ENCODE data around the gene FBXO33.

Gene FBXO33

GRCh38 chr14:39447175-39447661 lies 15.0 kb upstream of the FBXO33 start:
- Histone ChIP-seq H3K27ac (ENCODE audit: low read depth, low read length) (no peak overlapping the region), H3K27me3 (ENCODE audit: insufficient read depth, low read length) (0 out of 2 replicates have a peak, but pooled peaks cover 10% of the 10 kb centered on the region), H3K36me3 (ENCODE audit: insufficient read depth, low read length) (no peaks in the 10 kb centered on the region), H3K4me1 (ENCODE audit: control insufficient read depth, insufficient read depth, low read length, unreplicated experiment) (no peaks in the 10 kb centered on the region), H2AFZ (ENCODE audit: low read length, unreplicated experiment) (no peak overlapping the region), H3K4me3 (ENCODE audit: low read depth, low read length) (no peak overlapping the region), H3K79me2 (ENCODE audit: control insufficient read depth, insufficient read depth, low read length, unreplicated experiment) (no peaks in the 10 kb centered on the region)

- Histone ChIP-seq H3K4me3 (ENCODE audit: low read depth, low read length) (no peak overlapping the region), H3K27me3 (ENCODE audit: insufficient read depth, low read length) (0 out of 2 replicates have a peak, but pooled peaks cover 10% of the 10 kb centered on the region), H3K79me2 (ENCODE audit: control insufficient read depth, insufficient read depth, low read length, unreplicated experiment) (no peaks in the 10 kb centered on the region), H3K4me1 (ENCODE audit: control insufficient read depth, insufficient read depth, low read length, unreplicated experiment) (no peaks in the 10 kb centered on the region), H3K36me3 (ENCODE audit: insufficient read depth, low read length) (no peaks in the 10 kb centered on the region), H3K27ac (ENCODE audit: low read depth, low read length) (no peak overlapping the region), H2AFZ (ENCODE audit: low read length, unreplicated experiment) (no peak overlapping the region)
Observed at GRCh38 chr14:39446131-39446744, 14.0 kb upstream of the FBXO33 start.

- Histone ChIP-seq H3K4me3 (ENCODE audit: low read depth, low read length) (no peak overlapping the region), H3K79me2 (ENCODE audit: control insufficient read depth, insufficient read depth, low read length, unreplicated experiment) (no peaks in the 10 kb centered on the region), H3K4me1 (ENCODE audit: control insufficient read depth, insufficient read depth, low read length, unreplicated experiment) (no peaks in the 10 kb centered on the region), H3K27me3 (ENCODE audit: insufficient read depth, low read length) (0 out of 2 replicates have a peak, but pooled peaks cover 3% of the 10 kb centered on the region), H3K27ac (ENCODE audit: low read depth, low read length) (no peak overlapping the region), H2AFZ (ENCODE audit: low read length, unreplicated experiment) (no peak overlapping the region), H3K36me3 (ENCODE audit: insufficient read depth, low read length) (no peaks in the 10 kb centered on the region)
Observed at GRCh38 chr14:39442293-39442692, 10.1 kb upstream of the FBXO33 start.

- Histone ChIP-seq H3K36me3 (ENCODE audit: insufficient read depth, low read length) (no peaks in the 10 kb centered on the region), H3K27ac (ENCODE audit: low read depth, low read length) (no peak overlapping the region), H3K4me1 (ENCODE audit: control insufficient read depth, insufficient read depth, low read length, unreplicated experiment) (no peaks in the 10 kb centered on the region), H3K4me3 (ENCODE audit: low read depth, low read length) (no peak overlapping the region), H2AFZ (ENCODE audit: low read length, unreplicated experiment) (no peak overlapping the region), H3K27me3 (ENCODE audit: insufficient read depth, low read length) (no peaks in the 10 kb centered on the region), H3K79me2 (ENCODE audit: control insufficient read depth, insufficient read depth, low read length, unreplicated experiment) (no peaks in the 10 kb centered on the region)
Observed at GRCh38 chr14:39441805-39442204, 9.6 kb upstream of the FBXO33 start.

- H3K27ac ChIP-seq (ENCODE audit: low read depth, low read length): no peak overlapping the region
- H2AFZ ChIP-seq (ENCODE audit: low read length, unreplicated experiment): no peak overlapping the region
- no peaks in the 10 kb centered on the region for H3K79me2 ChIP-seq (ENCODE audit: control insufficient read depth, insufficient read depth, low read length, unreplicated experiment)
- H3K36me3 ChIP-seq (ENCODE audit: insufficient read depth, low read length): no peaks in the 10 kb centered on the region
- H3K4me1 ChIP-seq (ENCODE audit: control insufficient read depth, insufficient read depth, low read length, unreplicated experiment): no peaks in the 10 kb centered on the region
- H3K4me3 ChIP-seq (ENCODE audit: low read depth, low read length): no peak overlapping the region
- no peaks in the 10 kb centered on the region for H3K27me3 ChIP-seq (ENCODE audit: insufficient read depth, low read length)
Observed at GRCh38 chr14:39440975-39441374, 8.7 kb upstream of the FBXO33 start.

GRCh38 chr14:39435241-39435640 lies 3.0 kb upstream of the FBXO33 start:
- Histone ChIP-seq H3K79me2 (ENCODE audit: control insufficient read depth, insufficient read depth, low read length, unreplicated experiment) (peaks cover 8% of the 10 kb centered on the region), H3K27ac (ENCODE audit: low read depth, low read length) (no peak overlapping the region), H3K27me3 (ENCODE audit: insufficient read depth, low read length) (no peaks in the 10 kb centered on the region), H3K36me3 (ENCODE audit: insufficient read depth, low read length) (no peaks in the 10 kb centered on the region), H3K4me3 (ENCODE audit: low read depth, low read length) (no peak overlapping the region), H2AFZ (ENCODE audit: low read length, unreplicated experiment) (no peak overlapping the region), H3K4me1 (ENCODE audit: control insufficient read depth, insufficient read depth, low read length, unreplicated experiment) (peaks cover 3% of the 10 kb centered on the region)

GRCh38 chr14:39434401-39434800 lies 2.2 kb upstream of the FBXO33 start:
- Histone ChIP-seq H3K4me3 (ENCODE audit: low read depth, low read length) (no peak overlapping the region), H3K27me3 (ENCODE audit: insufficient read depth, low read length) (no peaks in the 10 kb centered on the region)

GRCh38 chr14:39433452-39433813 lies 1.2 kb upstream of the FBXO33 start:
- Histone ChIP-seq H3K27me3 (ENCODE audit: insufficient read depth, low read length) (no peaks in the 10 kb centered on the region), H3K4me1 (ENCODE audit: control insufficient read depth, insufficient read depth, low read length, unreplicated experiment) (peaks cover 18% of the 10 kb centered on the region), H3K36me3 (ENCODE audit: insufficient read depth, low read length) (no peaks in the 10 kb centered on the region), H2AFZ (ENCODE audit: low read length, unreplicated experiment) (peak overlapping the region; percentile 55), H3K4me3 (ENCODE audit: low read depth, low read length) (peak overlapping the region; percentile 93), H3K27ac (ENCODE audit: low read depth, low read length) (peak overlapping the region; percentile 86; the same call in 1 of the 2 replicates), H3K79me2 (ENCODE audit: control insufficient read depth, insufficient read depth, low read length, unreplicated experiment) (peaks cover 24% of the 10 kb centered on the region)

More at GRCh38 chr14:39434401-39434800, 2.2 kb upstream of the FBXO33 start:
- no peak overlapping the region for H2AFZ ChIP-seq (ENCODE audit: low read length, unreplicated experiment)
- no peaks in the 10 kb centered on the region for H3K36me3 ChIP-seq (ENCODE audit: insufficient read depth, low read length)
- H3K4me1 ChIP-seq (ENCODE audit: control insufficient read depth, insufficient read depth, low read length, unreplicated experiment): peaks cover 10% of the 10 kb centered on the region
- peaks cover 16% of the 10 kb centered on the region for H3K79me2 ChIP-seq (ENCODE audit: control insufficient read depth, insufficient read depth, low read length, unreplicated experiment)
- no peak overlapping the region for H3K27ac ChIP-seq (ENCODE audit: low read depth, low read length)

- peak overlapping the region; percentile 93 for H2AFZ ChIP-seq (ENCODE audit: low read length, unreplicated experiment)
- H3K27me3 ChIP-seq (ENCODE audit: insufficient read depth, low read length): no peaks in the 10 kb centered on the region
- peak overlapping the region; percentile 86 for H3K27ac ChIP-seq (ENCODE audit: low read depth, low read length)
- peaks cover 18% of the 10 kb centered on the region for H3K4me1 ChIP-seq (ENCODE audit: control insufficient read depth, insufficient read depth, low read length, unreplicated experiment)
- H3K36me3 ChIP-seq (ENCODE audit: insufficient read depth, low read length): no peaks in the 10 kb centered on the region
- H3K79me2 ChIP-seq (ENCODE audit: control insufficient read depth, insufficient read depth, low read length, unreplicated experiment): peaks cover 29% of the 10 kb centered on the region
- peak overlapping the region; percentile 93 for H3K4me3 ChIP-seq (ENCODE audit: low read depth, low read length)
Observed at GRCh38 chr14:39432619-39433451, 602 bp upstream of the FBXO33 start.

GRCh38 chr14:39431416-39432178 lies 636 bp downstream of the FBXO33 start:
- Histone ChIP-seq H3K79me2 (ENCODE audit: control insufficient read depth, insufficient read depth, low read length, unreplicated experiment) (peaks cover 32% of the 10 kb centered on the region), H3K4me3 (ENCODE audit: low read depth, low read length) (peak overlapping the region; percentile 97), H3K27ac (ENCODE audit: low read depth, low read length) (peak overlapping the region; percentile 100), H3K36me3 (ENCODE audit: insufficient read depth, low read length) (no peaks in the 10 kb centered on the region), H3K4me1 (ENCODE audit: control insufficient read depth, insufficient read depth, low read length, unreplicated experiment) (peaks cover 18% of the 10 kb centered on the region), H2AFZ (ENCODE audit: low read length, unreplicated experiment) (peak overlapping the region; percentile 97), H3K27me3 (ENCODE audit: insufficient read depth, low read length) (no peaks in the 10 kb centered on the region)
